Endothelial cell of umbilical vein (primary cell): ENCODE measurements around the gene EYS. TPM values are rescaled to one million over a fixed set of nuclear protein-coding genes. Genes with fewer than 3 reads are reported as not detected.

Source experiments
- BruUV-seq: library from RNA; stranded (reverse); fragments of 400-500 nt; replicated peaks from 2 replicates; lab custom pipeline; 2021; lab: Mats Ljungman, UMichigan
- CTCF ChIA-PET: fragments of 300-600, 350-600 bp; sonication (Branson Sonifier 250); formaldehyde crosslinking; loops from one replicate; lab custom pipeline; 2021; ENCODE audit warnings: antibody characterized with exemption, inconsistent platforms; lab: Charles Lee
- POLR2A ChIA-PET: fragments of 300-600, 350-600 bp; sonication (Branson Sonifier 250); formaldehyde crosslinking; loops from one replicate; lab custom pipeline; 2021; ENCODE audit warnings: antibody characterized with exemption, inconsistent platforms; lab: Charles Lee
- DNase-seq: peaks from one replicate; pipeline ENCODE4 v3.0.0-alpha.2; 2011; ENCODE audit warnings: low read depth, low spot score
- FAIRE-seq: peaks from 2 replicates; lab custom pipeline; 2011; peaks lifted over from hg19 to GRCh38; lab: Jason Lieb, UNC
- H2AFZ ChIP-seq: 2 replicates; pipeline ENCODE4 v1.6.0; 2012; ENCODE audit warnings: low read depth, low read length, control low read depth, inconsistent platforms
- H3K27ac ChIP-seq: 2 replicates; pipeline ENCODE4 v1.5.1; 2011; ENCODE audit warnings: low read depth, mild to moderate bottlenecking, control low read depth, low read length, moderate library complexity; ENCODE audit not compliant: insufficient read depth
- H3K27me3 ChIP-seq, 2 experiments: 2 replicates each; pipeline versions ENCODE4 v1.6.0 to v1.6.1; 2011; ENCODE audit warnings: low read length in 2 of 2, mixed read lengths in 1 of 2; ENCODE audit not compliant: control insufficient read depth in 2 of 2, insufficient read depth in 2 of 2
- H3K36me3 ChIP-seq, 2 experiments: 2 replicates in 1 of 2; 3 replicates in 1 of 2; pipeline ENCODE4 v1.5.1; 2011; ENCODE audit warnings: low read length in 2 of 2, mild to moderate bottlenecking in 1 of 2, moderate library complexity in 1 of 2; ENCODE audit not compliant: control insufficient read depth in 2 of 2, insufficient read depth in 2 of 2; ENCODE audit errors: extremely low read depth in 1 of 2
- H3K4me1 ChIP-seq: 3 replicates; pipeline ENCODE4 v1.5.1; 2011; ENCODE audit warnings: mild to moderate bottlenecking, low read length; ENCODE audit not compliant: control insufficient read depth, insufficient read depth; ENCODE audit errors: extremely low read depth
- H3K4me2 ChIP-seq: 2 replicates; pipeline ENCODE4 v1.6.1; 2011; ENCODE audit warnings: low read length, control low read depth, mixed read lengths; ENCODE audit not compliant: insufficient read depth
- H3K4me3 ChIP-seq, 3 experiments: fragments of 200-600 bp in 1 of 3; sonication (generic), shearing (Covaris generic) in 1 of 3; replicated peaks in 1 of 3; 2 replicates each; pipeline ENCODE4 v1.5.1; 2011 to 2016; ENCODE audit warnings: control low read depth in 3 of 3, low read length in 3 of 3, mild to moderate bottlenecking in 2 of 3, inconsistent platforms in 1 of 3, low read depth in 1 of 3, moderate library complexity in 1 of 3; ENCODE audit not compliant: insufficient read depth in 1 of 3
- H3K79me2 ChIP-seq: 2 replicates; pipeline ENCODE4 v1.6.0; 2012; ENCODE audit warnings: low read length, inconsistent platforms; ENCODE audit not compliant: control insufficient read depth, insufficient read depth
- H3K9ac ChIP-seq: replicated peaks from 2 replicates; pipeline ENCODE3; 2011; ENCODE audit warnings: low read length, control low read depth; ENCODE audit not compliant: insufficient read depth; ENCODE audit errors: extremely low read depth
- H3K9me1 ChIP-seq: replicated peaks from 3 replicates; pipeline ENCODE4 v1.6.0; 2011; ENCODE audit warnings: mild to moderate bottlenecking, low read length; ENCODE audit not compliant: control insufficient read depth, insufficient read depth; ENCODE audit errors: extremely low read depth
- H3K9me3 ChIP-seq: replicated peaks from 2 replicates; pipeline ENCODE4 v1.5.1; 2012; ENCODE audit warnings: low read length, inconsistent platforms; ENCODE audit not compliant: control insufficient read depth, insufficient read depth
- H4K20me1 ChIP-seq: replicated peaks from 2 replicates; pipeline ENCODE3; 2011; ENCODE audit warnings: mild to moderate bottlenecking, low read length; ENCODE audit not compliant: control insufficient read depth, insufficient read depth; ENCODE audit errors: extremely low read depth
- EZH2 ChIP-seq: IDR thresholded peaks from 2 replicates; pipeline ENCODE4 v1.6.1; 2012; ENCODE audit warnings: borderline replicate concordance, low read depth, mild to moderate bottlenecking, moderate library complexity, low read length, inconsistent platforms; ENCODE audit not compliant: severe bottlenecking
- FOS ChIP-seq: IDR thresholded peaks from 2 replicates; pipeline ENCODE4 v1.6.1; 2011; ENCODE audit warnings: mild to moderate bottlenecking, low read length, moderate library complexity, borderline replicate concordance; ENCODE audit not compliant: insufficient read depth
- GATA2 ChIP-seq: IDR thresholded peaks from 2 replicates; pipeline ENCODE4 v1.7.0; 2011; ENCODE audit warnings: low read depth, mild to moderate bottlenecking, moderate library complexity, mixed read lengths, low read length; ENCODE audit not compliant: insufficient read length, insufficient read depth
- JUN ChIP-seq: IDR thresholded peaks from 2 replicates; pipeline ENCODE4 v1.6.1; 2011; ENCODE audit warnings: borderline replicate concordance, low read depth; ENCODE audit not compliant: insufficient read length, insufficient read depth
- MAX ChIP-seq: IDR thresholded peaks from 2 replicates; pipeline ENCODE4 v1.6.1; 2011; ENCODE audit not compliant: insufficient read depth, insufficient read length
- MYC ChIP-seq: IDR thresholded peaks from one replicate; pipeline ENCODE4 v1.6.1; 2011; ENCODE audit warnings: mild to moderate bottlenecking, low read depth, low read length
- POLR2A ChIP-seq: IDR thresholded peaks from 2 replicates; pipeline ENCODE4 v1.6.1; 2012; ENCODE audit warnings: low read depth, mild to moderate bottlenecking, control low read depth, low read length
- POLR2AphosphoS5 ChIP-seq: IDR thresholded peaks from 2 replicates; pipeline ENCODE4 v1.6.1; 2012; ENCODE audit warnings: low read depth, mild to moderate bottlenecking, control low read depth, low read length, moderate library complexity; ENCODE audit not compliant: insufficient read depth
- dilution Hi-C: fragments of 300-500 bp; cut with MboI; formaldehyde crosslinking; loops from one replicate; pipeline ENCODE4 v1.15.0; 2019; ENCODE audit warnings: low sequenced_read_pairs; ENCODE audit not compliant: extremely low pct_ligation_motif_present
- intact Hi-C: fragments of 100-400 bp; cut with micrococcal nuclease; formaldehyde crosslinking; loops from one replicate; pipeline ENCODE4 v1.10.0; 2022
- polyA plus RNA-seq, 4 experiments: library from polyadenylated mRNA; depleted of rRNA in 3 of 4; stranded (reverse) in 3 of 4; unstranded in 1 of 4; fragments of >200 nt; gene quantifications; 2 replicates each; pipeline versions ENCODE4 v1.2.1 to v1.2.3, GENCODE V29; 2011 to 2012; ENCODE audit warnings: missing spikeins in 1 of 4
- total RNA-seq: library from RNA; stranded (reverse); gene quantifications from 2 replicates; pipeline ENCODE4 v1.2.3, GENCODE V29; 2021
- TF ChIP-seq, protein P1 (sequence below), 2 donors: IDR thresholded peaks; 1 replicate in 1 of 2; 2 replicates in 1 of 2; pipeline ENCODE4 v1.5.1; 2011; ENCODE audit warnings: low read length in 2 of 2, mild to moderate bottlenecking in 2 of 2, moderate library complexity in 2 of 2, control low read depth in 1 of 2, inconsistent platforms in 1 of 2, low read depth in 1 of 2; ENCODE audit not compliant: insufficient read depth in 1 of 2; ENCODE audit errors: extremely low read depth in 1 of 2

The EYS gene
- total and polyA plus RNA-seq, 2 donors (not counting 3 experiments of a cell fraction or from before 2014, with no cell fraction given): 0.01 to 0.27 TPM

GRCh38 chr6:64914124-64914523 is 792.9 kb downstream of the EYS start:
- Histone ChIP-seq H3K4me1 (no peaks in the 10 kb centered on the region), H4K20me1 (no peaks in the 10 kb centered on the region), H3K27ac (no peak overlapping the region), H3K4me3 (no peak overlapping the region), H3K4me2 (no peak overlapping the region), H3K9ac (no peak overlapping the region), H3K27me3 (no peaks in the 10 kb centered on the region), H3K79me2 (no peaks in the 10 kb centered on the region), H3K36me3 (no peaks in the 10 kb centered on the region), H2AFZ (no peak overlapping the region), H3K9me1 (no peaks in the 10 kb centered on the region), H3K9me3 (no peaks in the 10 kb centered on the region)
- ChIA-PET POLR2A (no interaction called here), CTCF (no interaction called here)
- FAIRE-seq (no peak), DNase-seq (no peak)
- intact Hi-C loops: no loop called here
- dilution Hi-C loops: no loop called here
- TF ChIP-seq, protein P1, sequence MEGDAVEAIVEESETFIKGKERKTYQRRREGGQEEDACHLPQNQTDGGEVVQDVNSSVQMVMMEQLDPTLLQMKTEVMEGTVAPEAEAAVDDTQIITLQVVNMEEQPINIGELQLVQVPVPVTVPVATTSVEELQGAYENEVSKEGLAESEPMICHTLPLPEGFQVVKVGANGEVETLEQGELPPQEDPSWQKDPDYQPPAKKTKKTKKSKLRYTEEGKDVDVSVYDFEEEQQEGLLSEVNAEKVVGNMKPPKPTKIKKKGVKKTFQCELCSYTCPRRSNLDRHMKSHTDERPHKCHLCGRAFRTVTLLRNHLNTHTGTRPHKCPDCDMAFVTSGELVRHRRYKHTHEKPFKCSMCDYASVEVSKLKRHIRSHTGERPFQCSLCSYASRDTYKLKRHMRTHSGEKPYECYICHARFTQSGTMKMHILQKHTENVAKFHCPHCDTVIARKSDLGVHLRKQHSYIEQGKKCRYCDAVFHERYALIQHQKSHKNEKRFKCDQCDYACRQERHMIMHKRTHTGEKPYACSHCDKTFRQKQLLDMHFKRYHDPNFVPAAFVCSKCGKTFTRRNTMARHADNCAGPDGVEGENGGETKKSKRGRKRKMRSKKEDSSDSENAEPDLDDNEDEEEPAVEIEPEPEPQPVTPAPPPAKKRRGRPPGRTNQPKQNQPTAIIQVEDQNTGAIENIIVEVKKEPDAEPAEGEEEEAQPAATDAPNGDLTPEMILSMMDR (IDR thresholded peaks at IDR 0.05; ENCODE audit: extremely low read depth in 1 of 2, insufficient read depth in 1 of 2, low read depth in 1 of 2, low read length in 2 of 2): no peak
- BruUV-seq: no TSS peak

DNA sequence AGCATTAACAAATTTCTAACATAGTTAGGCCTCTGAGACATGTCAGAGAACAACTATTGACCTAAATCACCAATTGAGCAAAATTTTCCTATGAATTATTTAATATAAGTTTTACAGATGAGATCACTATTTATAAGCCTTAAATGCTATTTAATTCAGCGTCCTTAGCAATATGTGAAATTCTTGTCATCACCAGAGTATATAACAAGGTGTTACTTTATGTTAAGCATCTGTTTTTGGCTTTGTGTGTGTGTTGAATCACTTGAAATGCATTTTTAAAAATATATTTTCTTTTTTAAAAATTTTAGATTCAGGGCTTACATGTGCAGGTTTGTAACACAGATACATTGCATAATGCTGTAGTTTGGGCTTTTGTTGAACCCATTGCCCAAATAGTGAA is 794.1 kb downstream of the EYS start:
- Histone ChIP-seq H3K4me3 (no peak overlapping the region), H3K36me3 (no peaks in the 10 kb centered on the region), H2AFZ (no peak overlapping the region), H3K27me3 (no peaks in the 10 kb centered on the region), H3K27ac (no peak overlapping the region), H3K4me2 (no peak overlapping the region), H3K4me1 (no peaks in the 10 kb centered on the region), H3K9ac (no peak overlapping the region), H3K79me2 (no peaks in the 10 kb centered on the region), H4K20me1 (no peaks in the 10 kb centered on the region), H3K9me3 (no peaks in the 10 kb centered on the region), H3K9me1 (no peaks in the 10 kb centered on the region)
- intact Hi-C loops: no loop called here
- DNase-seq (no peak), FAIRE-seq (no peak)
- ChIA-PET POLR2A (no interaction called here), CTCF (no interaction called here)
- dilution Hi-C loops: no loop called here
- no TSS peak for BruUV-seq
- no peak for TF ChIP-seq MAX
- TF ChIP-seq GATA2: no peak
- no peak for TF ChIP-seq POLR2AphosphoS5
- TF ChIP-seq POLR2A: no peak
- TF ChIP-seq, protein P1 (IDR thresholded peaks at IDR 0.05; ENCODE audit: extremely low read depth in 1 of 2, insufficient read depth in 1 of 2, low read depth in 1 of 2, low read length in 2 of 2): no peak
- TF ChIP-seq EZH2: no peak
- TF ChIP-seq JUN: no peak
- no peak for TF ChIP-seq MYC
- no peak for TF ChIP-seq FOS
